ELR (cell line): Measurements from ENCODE around the gene RPS3.
"Not testable (repeated sequence)": the region's sequence is repeated elsewhere in the genome, so short reads cannot be mapped to it uniquely, and the experiment has no call there.

Experiments
- DNase-seq: peaks from one replicate; pipeline ENCODE4 v3.0.0-alpha.2; 2015; ENCODE audit warnings: low read depth

RPS3 gene

GRCh38 chr11:75380245-75380644 is 19.1 kb upstream of the RPS3 start:
- DNase-seq, result no peak

GRCh38 chr11:75380716-75381420 is 18.4 kb upstream of the RPS3 start:
- DNase-seq, result no peak

GRCh38 chr11:75383246-75383645 is 16.1 kb upstream of the RPS3 start:
- no peak for DNase-seq

- DNase-seq, result peak; percentile 74
Measured at GRCh38 chr11:75384438-75385080, 14.8 kb upstream of the RPS3 start.

- DNase-seq, result no peak
Measured at GRCh38 chr11:75386942-75387630, 12.2 kb upstream of the RPS3 start.

GRCh38 chr11:75387736-75388294 is 11.5 kb upstream of the RPS3 start:
- DNase-seq, result no peak

- DNase-seq, result peak; percentile 80
Measured at GRCh38 chr11:75388386-75389275, 10.7 kb upstream of the RPS3 start.

GRCh38 chr11:75389276-75389605 is 10.1 kb upstream of the RPS3 start:
- no peak for DNase-seq

- DNase-seq, result no peak
Measured at GRCh38 chr11:75389925-75390324, 9.4 kb upstream of the RPS3 start.

GRCh38 chr11:75394085-75394840 is 5.1 kb upstream of the RPS3 start:
- no peak for DNase-seq

GRCh38 chr11:75398906-75399305 is 412 bp upstream of the RPS3 start:
- DNase-seq, result no peak

GRCh38 chr11:75400146-75400865 is 988 bp downstream of the RPS3 start:
- peak; percentile 45 for DNase-seq

GRCh38 chr11:75402002-75402773 is 2.9 kb downstream of the RPS3 start:
- DNase-seq, result no peak

- DNase-seq, result no peak
Measured at GRCh38 chr11:75403037-75403436, 3.7 kb downstream of the RPS3 start.

GRCh38 chr11:75403983-75404658 is 4.8 kb downstream of the RPS3 start:
- peak; percentile 53 for DNase-seq

GRCh38 chr11:75406338-75406777 is 7.0 kb downstream of the RPS3 start:
- DNase-seq, result peak; percentile 71

GRCh38 chr11:75408957-75409219 is 9.6 kb downstream of the RPS3 start:
- no peak for DNase-seq

- not testable (repeated sequence) for DNase-seq
Measured at GRCh38 chr11:75409971-75410370, 10.7 kb downstream of the RPS3 start.

GRCh38 chr11:75413146-75413545 is 13.8 kb downstream of the RPS3 start:
- not testable (repeated sequence) for DNase-seq
